Smooth muscle cell (in vitro differentiated cells): ENCODE measurements around the gene EVL. TPM values are rescaled to one million over a fixed set of nuclear protein-coding genes. Genes with fewer than 3 reads are reported as not detected.
"Not testable (repeated sequence)": the region's sequence is repeated elsewhere in the genome, so short reads cannot be mapped to it uniquely, and the experiment has no call there.

Experiments used
- DNase-seq: peaks from one replicate; lab custom pipeline; 2025; ENCODE audit not compliant: unreplicated experiment; lab: John Stamatoyannopoulos, UW
- H2AFZ ChIP-seq: fragments of 200-600 bp; sonication (generic); 2 replicates; pipeline ENCODE4 v1.6.0; 2016; ENCODE audit warnings: antibody characterized with exemption, low read depth, mild to moderate bottlenecking
- H3F3A ChIP-seq: fragments of 200-600 bp; sonication (generic); 2 replicates; pipeline ENCODE4 v1.6.0; 2017; ENCODE audit warnings: antibody characterized with exemption, low read depth
- H3K27ac ChIP-seq: fragments of 200-600 bp; sonication (generic); 2 replicates; pipeline ENCODE4 v1.5.1; 2016; ENCODE audit warnings: low read depth, mild to moderate bottlenecking
- H3K27me3 ChIP-seq: fragments of 200-600 bp; sonication (generic); 2 replicates; pipeline ENCODE4 v1.6.1; 2016; ENCODE audit warnings: low read depth, mild to moderate bottlenecking
- H3K36me3 ChIP-seq: fragments of 200-600 bp; sonication (generic); 2 replicates; pipeline ENCODE4 v1.5.1; 2016; ENCODE audit warnings: low read depth
- H3K4me1 ChIP-seq: fragments of 200-600 bp; sonication (generic); 2 replicates; pipeline ENCODE4 v1.5.1; 2016; ENCODE audit warnings: low read depth
- H3K4me2 ChIP-seq: fragments of 200-600 bp; sonication (generic); 2 replicates; pipeline ENCODE4 v1.6.0; 2016; ENCODE audit warnings: mild to moderate bottlenecking
- H3K4me3 ChIP-seq: fragments of 200-600 bp; sonication (generic); 2 replicates; pipeline ENCODE4 v1.5.1; 2016; ENCODE audit warnings: mild to moderate bottlenecking
- H3K79me2 ChIP-seq: fragments of 200-600 bp; sonication (generic); 2 replicates; pipeline ENCODE4 v1.6.0; 2016; ENCODE audit warnings: low read depth, mild to moderate bottlenecking
- H3K9ac ChIP-seq: fragments of 200-600 bp; sonication (generic); 2 replicates; pipeline ENCODE4 v1.6.0; 2016; ENCODE audit warnings: low read depth
- H3K9me3 ChIP-seq: fragments of 200-600 bp; sonication (generic); replicated peaks from 2 replicates; pipeline ENCODE4 v1.5.1; 2016; ENCODE audit warnings: low read depth
- H4K20me1 ChIP-seq: fragments of 200-600 bp; sonication (generic); 2 replicates; pipeline ENCODE4 v1.6.0; 2016; ENCODE audit warnings: low read depth
- WGBS: methylation state at CpG from one replicate; pipeline ENCODE4 v1.1.7; 2016; ENCODE audit warnings: low lambda C conversion rate; 5-methylcytosine and 5-hydroxymethylcytosine counted together
- polyA plus RNA-seq: library from polyadenylated mRNA; unstranded; fragments of >200 nt; fragmentation: Nextera tagmentation; extraction: Ambion mirVana; gene quantifications from 2 replicates; pipeline ENCODE4 v1.2.1, GENCODE V29; 2016
- total RNA-seq: library from RNA; depleted of rRNA; stranded (reverse); fragments of >200 nt; gene quantifications from 2 replicates; pipeline ENCODE4 v1.2.3, GENCODE V29; 2014
- TF ChIP-seq, protein P1 (sequence below): fragments of 200-600 bp; sonication (generic); IDR thresholded peaks from 2 replicates; pipeline ENCODE4 v1.5.1; 2017; ENCODE audit warnings: borderline replicate concordance, mild to moderate bottlenecking, antibody characterized with exemption; ENCODE audit not compliant: insufficient read depth, poor library complexity, severe bottlenecking

Gene EVL
- total and polyA plus RNA-seq, 2 experiments from 2014 or later: 19.5 to 26.3 TPM

DNA sequence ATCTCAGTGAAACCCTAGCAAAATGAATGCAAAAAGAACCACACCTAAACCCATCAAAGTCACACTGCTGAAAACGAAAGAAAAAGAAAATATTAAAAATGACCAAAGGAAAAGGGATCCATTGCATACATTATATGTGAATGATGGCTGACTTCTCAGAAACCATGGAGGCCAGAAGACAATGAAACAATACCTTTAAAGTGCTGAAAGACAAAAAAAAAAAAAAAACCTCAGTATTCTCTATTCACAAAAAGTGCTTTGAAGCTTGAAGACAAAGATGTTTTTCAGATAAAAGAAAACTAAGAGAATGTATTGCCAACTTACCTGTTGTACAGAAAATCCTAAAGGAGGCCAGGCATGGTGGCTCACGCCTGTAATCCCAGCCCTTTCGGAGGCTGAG is 4.5 kb upstream of the EVL start:
- Histone ChIP-seq H3F3A (peaks cover 5% of the 10 kb centered on the region), H3K4me2 (no peak overlapping the region), H3K27ac (no peak overlapping the region), H3K79me2 (no peaks in the 10 kb centered on the region), H3K36me3 (no peaks in the 10 kb centered on the region), H3K4me3 (no peak overlapping the region), H4K20me1 (peaks cover 42% of the 10 kb centered on the region), H3K9me3 (no peaks in the 10 kb centered on the region), H2AFZ (no peak overlapping the region), H3K9ac (no peak overlapping the region), H3K27me3 (no peaks in the 10 kb centered on the region), H3K4me1 (no peaks in the 10 kb centered on the region)
- no peak for DNase-seq
- WGBS: 94% methylated on average over 3 of the region's 3 CpGs
- TF ChIP-seq, protein P1, sequence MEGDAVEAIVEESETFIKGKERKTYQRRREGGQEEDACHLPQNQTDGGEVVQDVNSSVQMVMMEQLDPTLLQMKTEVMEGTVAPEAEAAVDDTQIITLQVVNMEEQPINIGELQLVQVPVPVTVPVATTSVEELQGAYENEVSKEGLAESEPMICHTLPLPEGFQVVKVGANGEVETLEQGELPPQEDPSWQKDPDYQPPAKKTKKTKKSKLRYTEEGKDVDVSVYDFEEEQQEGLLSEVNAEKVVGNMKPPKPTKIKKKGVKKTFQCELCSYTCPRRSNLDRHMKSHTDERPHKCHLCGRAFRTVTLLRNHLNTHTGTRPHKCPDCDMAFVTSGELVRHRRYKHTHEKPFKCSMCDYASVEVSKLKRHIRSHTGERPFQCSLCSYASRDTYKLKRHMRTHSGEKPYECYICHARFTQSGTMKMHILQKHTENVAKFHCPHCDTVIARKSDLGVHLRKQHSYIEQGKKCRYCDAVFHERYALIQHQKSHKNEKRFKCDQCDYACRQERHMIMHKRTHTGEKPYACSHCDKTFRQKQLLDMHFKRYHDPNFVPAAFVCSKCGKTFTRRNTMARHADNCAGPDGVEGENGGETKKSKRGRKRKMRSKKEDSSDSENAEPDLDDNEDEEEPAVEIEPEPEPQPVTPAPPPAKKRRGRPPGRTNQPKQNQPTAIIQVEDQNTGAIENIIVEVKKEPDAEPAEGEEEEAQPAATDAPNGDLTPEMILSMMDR: no peak

DNA sequence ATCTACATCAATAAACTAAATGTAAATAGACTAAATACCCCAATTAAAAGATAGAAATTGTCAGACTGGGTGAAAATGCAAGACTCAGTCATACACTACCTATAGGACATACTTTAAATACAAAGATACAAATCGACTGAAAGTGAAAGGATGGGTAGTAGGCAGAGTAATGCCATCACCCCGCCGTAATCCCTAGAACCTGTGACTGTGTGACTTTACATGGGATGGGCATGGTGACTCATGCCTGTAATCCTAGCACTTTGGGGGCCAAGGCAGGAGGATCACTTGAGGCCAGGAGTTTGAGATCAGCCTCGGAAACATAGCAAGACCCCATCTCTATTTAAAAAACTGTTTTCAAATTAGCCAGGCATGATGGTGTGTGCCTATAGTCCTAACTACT is 2.6 kb upstream of the EVL start:
- WGBS: 94% methylated on average over 4 of the region's 4 CpGs
- peaks cover 47% of the 10 kb centered on the region for H4K20me1 ChIP-seq
- H3K27ac ChIP-seq: no peak overlapping the region
- H3K4me1 ChIP-seq: no peaks in the 10 kb centered on the region
- no peak for DNase-seq
- H2AFZ ChIP-seq: no peak overlapping the region
- H3F3A ChIP-seq: no peaks in the 10 kb centered on the region
- H3K79me2 ChIP-seq: no peaks in the 10 kb centered on the region
- H3K27me3 ChIP-seq: no peaks in the 10 kb centered on the region
- TF ChIP-seq, protein P1: no peak
- H3K36me3 ChIP-seq: no peaks in the 10 kb centered on the region
- H3K4me2 ChIP-seq: no peak overlapping the region
- no peak overlapping the region for H3K9ac ChIP-seq
- H3K9me3 ChIP-seq: no peaks in the 10 kb centered on the region
- H3K4me3 ChIP-seq: no peak overlapping the region

DNA sequence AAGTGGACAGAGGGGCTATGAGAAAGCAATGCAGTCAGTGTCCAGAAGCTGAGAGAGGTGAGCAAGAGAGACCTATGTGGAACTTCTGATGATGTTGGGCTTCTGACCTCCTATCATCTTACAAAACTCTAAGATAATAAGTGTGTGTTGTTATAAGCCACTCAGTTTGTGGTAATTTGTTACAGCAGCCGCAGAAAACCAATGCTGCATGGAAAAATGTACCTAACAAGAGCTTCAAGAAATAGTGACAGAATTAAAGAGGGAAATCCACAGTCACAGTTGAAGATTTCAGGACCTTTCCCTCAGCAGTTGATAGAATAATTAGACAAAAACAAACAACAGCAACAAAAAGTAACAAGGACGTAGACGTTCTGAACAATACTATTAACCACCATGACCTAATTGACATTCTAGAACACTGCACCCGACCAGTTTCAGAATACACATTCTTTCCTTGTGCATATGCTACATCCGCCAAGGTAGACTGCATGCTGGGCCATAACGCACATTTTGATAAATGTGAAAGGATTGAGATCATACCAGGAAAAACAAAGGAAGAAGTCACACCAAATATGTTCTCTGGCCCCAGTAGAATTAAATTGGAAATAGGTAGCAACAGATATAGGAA is 1.8 kb upstream of the EVL start:
- Histone ChIP-seq H3K79me2 (no peaks in the 10 kb centered on the region), H3K9me3 (no peaks in the 10 kb centered on the region), H3K9ac (no peak overlapping the region), H3K27ac (no peak overlapping the region), H3K4me3 (no peak overlapping the region), H3F3A (no peaks in the 10 kb centered on the region), H2AFZ (no peak overlapping the region), H3K4me1 (no peaks in the 10 kb centered on the region), H3K36me3 (no peaks in the 10 kb centered on the region), H3K4me2 (no peak overlapping the region), H4K20me1 (peaks cover 47% of the 10 kb centered on the region), H3K27me3 (no peaks in the 10 kb centered on the region)
- 90% methylated on average over 6 of the region's 6 CpGs for WGBS
- TF ChIP-seq, protein P1: no peak
- no peak for DNase-seq

DNA sequence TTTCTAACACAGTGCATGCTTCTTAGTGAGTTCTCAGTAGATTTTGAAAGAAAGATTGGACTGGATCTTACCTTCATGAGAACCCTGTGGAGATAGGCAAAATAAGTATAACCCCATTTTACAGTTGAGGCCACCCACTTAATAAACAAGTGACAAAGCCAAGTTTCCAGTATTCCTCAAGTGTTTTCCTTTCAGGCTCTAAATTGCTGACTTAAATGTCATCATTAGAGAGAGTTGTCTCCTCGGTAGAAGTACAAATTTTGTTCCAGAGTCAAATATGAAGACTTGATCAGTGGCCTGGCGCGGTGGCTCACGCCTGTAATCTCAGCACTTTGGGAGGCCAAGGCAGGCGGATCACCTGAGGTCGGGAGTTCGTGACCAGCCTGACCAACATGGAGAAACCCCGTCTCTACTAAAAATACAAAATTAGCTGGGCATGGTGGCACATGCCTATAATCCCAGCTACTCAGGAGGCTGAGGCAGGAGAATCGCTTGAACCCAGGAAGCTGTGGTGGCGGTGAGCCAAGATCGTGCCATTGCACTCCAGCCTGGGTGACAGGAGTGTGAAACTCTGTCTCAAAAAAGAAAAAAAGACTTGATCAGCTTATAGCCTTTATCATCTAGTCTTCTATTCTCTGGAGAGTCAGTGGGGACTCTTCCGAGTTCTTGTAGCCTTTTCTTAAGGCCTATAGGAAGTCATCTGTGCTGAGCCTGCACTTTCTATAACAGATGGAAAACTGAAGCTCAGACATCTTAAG is 708 bp upstream of the EVL start:
- H2AFZ ChIP-seq, H3K9me3 ChIP-seq, H3K36me3 ChIP-seq, H3F3A ChIP-seq, H3K4me1 ChIP-seq, H3K27ac ChIP-seq, H3K79me2 ChIP-seq, H3K27me3 ChIP-seq, H3K4me2 ChIP-seq, H3K9ac ChIP-seq, H3K4me3 ChIP-seq, DNase-seq: not testable (repeated sequence)
- WGBS: 81% methylated on average over 12 of the region's 12 CpGs
- peaks cover 51% of the 10 kb centered on the region for H4K20me1 ChIP-seq
